Parathyroid adenoma (tissue), 2 donors: ENCODE measurements around the gene EXOSC3.

Source experiments
- H2AFZ ChIP-seq: fragments of 300-600 bp; sonication (generic); one replicate; pipeline ENCODE4 v1.7.0; 2017; ENCODE audit warnings: antibody characterized with exemption, mild to moderate bottlenecking
- H3K27ac ChIP-seq: fragments of 300-600 bp; sonication (generic); one replicate; pipeline ENCODE4 v1.7.0; 2017
- H3K27me3 ChIP-seq: fragments of 300-600 bp; sonication (generic); one replicate; pipeline ENCODE4 v1.7.0; 2017; ENCODE audit warnings: low read length; ENCODE audit not compliant: control insufficient read depth, insufficient read depth
- H3K36me3 ChIP-seq: fragments of 300-600 bp; sonication (generic); one replicate; pipeline ENCODE4 v1.7.0; 2017; ENCODE audit warnings: low read length; ENCODE audit not compliant: control insufficient read depth, insufficient read depth
- H3K4me1 ChIP-seq: fragments of 300-600 bp; sonication (generic); one replicate; pipeline ENCODE4 v1.7.0; 2017; ENCODE audit warnings: control low read depth
- H3K4me2 ChIP-seq: fragments of 300-600 bp; sonication (generic); one replicate; pipeline ENCODE4 v1.7.0; 2017; ENCODE audit warnings: low read length
- H3K4me3 ChIP-seq: fragments of 300-600 bp; sonication (generic); one replicate; pipeline ENCODE4 v1.7.0; 2017; ENCODE audit warnings: low read depth, low read length
- H3K79me2 ChIP-seq: fragments of 300-600 bp; sonication (generic); one replicate; pipeline ENCODE4 v1.7.0; 2017; ENCODE audit warnings: control low read depth
- H3K9ac ChIP-seq: fragments of 300-600 bp; sonication (generic); one replicate; pipeline ENCODE4 v1.7.0; 2017; ENCODE audit warnings: mild to moderate bottlenecking
- H3K9me3 ChIP-seq: fragments of 300-600 bp; sonication (generic); one replicate; pipeline ENCODE4 v1.7.0; 2017; ENCODE audit warnings: low read length; ENCODE audit not compliant: control insufficient read depth
- TF ChIP-seq, protein P1 (sequence below): fragments of 300-600 bp; sonication (generic); IDR thresholded peaks from one replicate; pipeline ENCODE4 v1.7.0; 2017; ENCODE audit warnings: antibody characterized with exemption, mild to moderate bottlenecking
- donor health status: primary hyperparathyroidism.

EXOSC3 gene

DNA sequence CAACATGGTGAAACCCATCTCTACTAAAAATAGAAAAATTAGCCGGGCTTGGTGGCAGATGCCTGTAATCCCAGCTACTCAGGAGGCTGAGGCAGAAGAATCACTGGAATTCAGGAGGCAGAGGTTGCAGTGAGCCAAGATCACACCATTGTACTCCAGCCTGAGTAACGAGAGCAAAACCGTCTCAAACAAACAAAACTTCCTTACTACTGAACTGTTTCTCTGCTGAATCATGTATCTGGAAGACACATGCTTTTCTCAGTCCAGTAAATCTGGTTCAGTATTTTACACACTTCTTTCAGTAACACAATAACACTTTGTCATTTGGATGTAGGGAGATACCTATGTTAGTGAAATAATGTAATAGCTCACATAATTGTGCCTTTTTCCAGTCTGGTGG, 23.4 kb downstream of the EXOSC3 start:
- no peaks in the 10 kb centered on the region for H3K27me3 ChIP-seq
- no peaks in the 10 kb centered on the region for H3K79me2 ChIP-seq
- no peaks in the 10 kb centered on the region for H3K36me3 ChIP-seq
- no peaks in the 10 kb centered on the region for H3K9me3 ChIP-seq
- H2AFZ ChIP-seq: no peak overlapping the region
- H3K9ac ChIP-seq: no peak overlapping the region
- TF ChIP-seq, protein P1, sequence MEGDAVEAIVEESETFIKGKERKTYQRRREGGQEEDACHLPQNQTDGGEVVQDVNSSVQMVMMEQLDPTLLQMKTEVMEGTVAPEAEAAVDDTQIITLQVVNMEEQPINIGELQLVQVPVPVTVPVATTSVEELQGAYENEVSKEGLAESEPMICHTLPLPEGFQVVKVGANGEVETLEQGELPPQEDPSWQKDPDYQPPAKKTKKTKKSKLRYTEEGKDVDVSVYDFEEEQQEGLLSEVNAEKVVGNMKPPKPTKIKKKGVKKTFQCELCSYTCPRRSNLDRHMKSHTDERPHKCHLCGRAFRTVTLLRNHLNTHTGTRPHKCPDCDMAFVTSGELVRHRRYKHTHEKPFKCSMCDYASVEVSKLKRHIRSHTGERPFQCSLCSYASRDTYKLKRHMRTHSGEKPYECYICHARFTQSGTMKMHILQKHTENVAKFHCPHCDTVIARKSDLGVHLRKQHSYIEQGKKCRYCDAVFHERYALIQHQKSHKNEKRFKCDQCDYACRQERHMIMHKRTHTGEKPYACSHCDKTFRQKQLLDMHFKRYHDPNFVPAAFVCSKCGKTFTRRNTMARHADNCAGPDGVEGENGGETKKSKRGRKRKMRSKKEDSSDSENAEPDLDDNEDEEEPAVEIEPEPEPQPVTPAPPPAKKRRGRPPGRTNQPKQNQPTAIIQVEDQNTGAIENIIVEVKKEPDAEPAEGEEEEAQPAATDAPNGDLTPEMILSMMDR: no peak
- H3K4me1 ChIP-seq: no peaks in the 10 kb centered on the region
- no peak overlapping the region for H3K4me3 ChIP-seq
- no peak overlapping the region for H3K27ac ChIP-seq
- no peak overlapping the region for H3K4me2 ChIP-seq

DNA sequence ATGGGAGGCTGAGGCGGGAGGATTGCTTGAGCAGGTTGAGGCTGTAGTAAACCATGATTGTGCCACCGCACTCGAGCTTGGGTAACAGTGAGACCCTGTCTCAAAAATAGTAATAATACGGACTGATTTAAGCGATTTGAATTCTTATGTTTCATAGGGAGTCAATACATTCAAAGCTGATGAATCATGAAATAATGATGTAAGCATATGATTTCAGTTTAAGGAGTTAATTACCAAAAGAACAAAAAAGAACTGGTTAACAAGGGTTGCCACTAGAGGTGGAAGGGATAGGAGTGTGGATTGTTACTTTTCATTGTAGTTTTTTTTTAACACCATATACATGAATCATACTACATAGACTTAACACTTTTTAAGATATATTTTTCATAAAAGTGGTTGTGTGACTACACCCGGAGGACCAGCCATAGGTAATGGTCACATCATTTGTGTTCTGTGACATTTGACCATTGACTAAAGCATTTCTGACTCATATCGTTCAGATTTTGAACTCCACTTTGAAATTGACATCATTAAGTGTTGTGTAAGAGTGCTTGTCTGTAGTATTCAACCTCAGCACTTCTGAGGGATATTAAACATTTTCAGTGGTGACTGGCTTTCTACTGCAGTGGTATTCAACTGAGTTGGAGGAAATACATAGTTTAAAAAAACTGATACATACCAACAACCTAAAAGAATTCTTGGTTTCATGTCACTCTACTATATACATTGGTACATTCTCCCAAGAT, 24.3 kb downstream of the EXOSC3 start:
- Histone ChIP-seq H3K9ac (no peak overlapping the region), H2AFZ (no peak overlapping the region), H3K27ac (no peak overlapping the region), H3K9me3 (no peaks in the 10 kb centered on the region), H3K36me3 (no peaks in the 10 kb centered on the region), H3K4me3 (no peak overlapping the region), H3K27me3 (no peaks in the 10 kb centered on the region), H3K4me2 (no peak overlapping the region), H3K4me1 (no peaks in the 10 kb centered on the region), H3K79me2 (no peaks in the 10 kb centered on the region)
- TF ChIP-seq, protein P1: no peak

DNA sequence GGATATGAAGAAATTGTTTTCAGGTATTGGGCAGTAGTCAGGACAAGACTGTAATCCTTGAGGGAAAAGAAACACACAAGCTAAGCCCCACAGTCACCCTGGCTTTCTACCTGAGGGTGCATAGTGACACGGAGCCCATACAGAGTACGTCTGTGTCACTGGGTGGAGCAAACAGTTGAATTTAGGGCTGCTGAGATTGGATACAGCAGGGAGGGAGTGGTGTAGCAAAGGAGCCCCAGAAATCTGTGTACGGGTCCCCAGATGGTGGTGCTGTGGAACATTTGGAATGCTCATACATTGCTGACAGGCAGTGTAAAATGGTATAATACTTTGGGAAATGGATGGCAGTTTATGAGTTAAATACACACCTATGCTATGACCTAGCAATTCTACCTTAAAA, 26.1 kb downstream of the EXOSC3 start:
- Histone ChIP-seq H3K9me3 (no peaks in the 10 kb centered on the region), H3K27me3 (no peaks in the 10 kb centered on the region), H2AFZ (no peak overlapping the region), H3K4me1 (no peaks in the 10 kb centered on the region), H3K36me3 (no peaks in the 10 kb centered on the region), H3K4me3 (no peak overlapping the region), H3K27ac (no peak overlapping the region), H3K79me2 (no peaks in the 10 kb centered on the region), H3K4me2 (no peak overlapping the region), H3K9ac (no peak overlapping the region)
- TF ChIP-seq, protein P1: no peak

DNA sequence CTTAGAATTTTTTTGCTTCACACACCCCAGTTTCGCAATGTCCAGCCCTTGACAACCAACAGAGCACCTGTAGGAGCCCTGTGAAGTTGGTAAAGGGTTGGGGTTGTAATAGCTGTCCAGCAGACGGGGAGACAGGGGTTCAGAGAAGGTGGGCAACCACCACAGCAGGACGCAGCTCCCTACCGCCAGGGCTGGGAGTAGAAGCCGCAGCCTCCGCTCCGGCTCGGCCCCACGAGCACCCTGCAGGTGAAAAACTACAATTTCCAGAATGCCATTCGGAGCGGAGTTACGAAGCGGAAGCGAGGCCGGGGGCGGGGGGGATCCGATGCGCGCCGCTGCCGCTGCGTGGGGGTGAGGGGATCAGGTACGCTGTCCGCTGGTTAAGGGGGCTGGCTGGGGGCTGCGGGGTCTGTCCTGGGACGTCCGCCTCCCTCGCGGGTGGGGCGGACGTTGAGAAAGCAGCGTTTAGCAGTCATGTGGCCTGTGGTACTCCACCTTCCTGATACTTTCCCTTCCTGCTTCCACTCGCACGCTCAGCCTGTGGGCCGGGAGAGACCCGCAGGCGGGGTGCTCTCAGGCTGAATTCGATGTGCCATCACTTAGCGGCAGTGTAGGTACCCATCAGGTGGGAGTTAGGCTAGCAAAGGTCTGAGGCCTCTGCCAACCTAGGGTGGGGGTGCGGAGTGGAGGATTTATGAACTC, 31.2 kb downstream of the EXOSC3 start, which contains the start of gene TRMT10B:
Gene TRMT10B, plus strand, starts transcription at position 317 of the 702 bp plus-strand sequence. CDS start 8,127 bp downstream, outside the sequence.
- Histone ChIP-seq H2AFZ (peak within 1 kb of the TSS; percentile 92), H3K36me3 (no peaks in the 10 kb centered on the region), H3K27me3 (no peaks in the 10 kb centered on the region), H3K4me2 (peak within 1 kb of the TSS; percentile 72), H3K79me2 (peaks cover 3% of the 10 kb centered on the region), H3K27ac (no peak within 1 kb of the TSS), H3K4me3 (peak within 1 kb of the TSS; percentile 58), H3K9ac (no peak within 1 kb of the TSS), H3K4me1 (no peaks in the 10 kb centered on the region), H3K9me3 (no peaks in the 10 kb centered on the region)
- TF ChIP-seq, protein P1: no peak
